ENCODE measurements around the gene OPA1.
A peak's percentile ranks its signal among the peaks of the same experiment; 100 is the strongest.

- TF ChIP-seq POLR2A (IDR thresholded peaks at IDR 0.05) (peak in 1 of 3 donors; percentile 11), CTCF (IDR thresholded peaks at IDR 0.05) (no peak)
These were observed 36.2 kb upstream of the OPA1 start for GRCh38 chr3:193556841-193557240.
